ENCODE results near the gene CDHR1.

Gene CDHR1

DNA sequence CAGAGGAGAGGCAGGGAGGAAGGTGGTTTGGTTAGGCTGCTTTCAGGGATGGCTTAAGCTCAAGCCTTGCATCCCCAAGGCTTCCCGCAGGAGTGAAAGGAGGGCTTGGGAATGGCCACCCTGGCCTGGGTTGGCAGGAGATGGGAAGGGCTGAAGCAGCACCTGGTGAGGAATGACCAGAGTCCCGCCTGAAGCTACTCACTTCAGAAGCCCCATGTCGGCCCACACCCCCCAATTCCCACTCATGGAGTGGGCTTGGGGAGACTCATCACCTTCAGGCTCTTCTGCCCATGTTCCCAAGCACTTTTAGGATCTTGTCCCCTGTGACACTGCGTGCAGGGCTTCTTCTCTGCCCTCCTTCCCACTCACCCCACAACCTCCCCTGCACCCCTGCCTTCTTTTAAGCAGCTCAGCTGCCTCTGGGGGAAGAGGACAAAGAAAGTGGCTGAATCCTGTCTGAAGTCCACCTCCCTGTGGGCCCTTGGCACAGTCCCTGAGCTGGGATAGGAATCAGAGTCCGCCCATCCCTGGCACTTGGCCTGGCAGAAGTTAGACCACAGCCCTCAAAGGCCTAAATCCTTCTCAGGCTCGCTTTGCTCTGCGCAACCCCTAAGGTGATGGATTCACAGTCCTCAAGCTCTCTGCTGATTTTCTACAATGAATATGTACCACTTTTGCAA, 67.0 kb downstream of the CDHR1 start:
- no peak for DNase-seq (ENCODE audit: low read depth in 1 of 2, low spot score in 1 of 2)

DNA sequence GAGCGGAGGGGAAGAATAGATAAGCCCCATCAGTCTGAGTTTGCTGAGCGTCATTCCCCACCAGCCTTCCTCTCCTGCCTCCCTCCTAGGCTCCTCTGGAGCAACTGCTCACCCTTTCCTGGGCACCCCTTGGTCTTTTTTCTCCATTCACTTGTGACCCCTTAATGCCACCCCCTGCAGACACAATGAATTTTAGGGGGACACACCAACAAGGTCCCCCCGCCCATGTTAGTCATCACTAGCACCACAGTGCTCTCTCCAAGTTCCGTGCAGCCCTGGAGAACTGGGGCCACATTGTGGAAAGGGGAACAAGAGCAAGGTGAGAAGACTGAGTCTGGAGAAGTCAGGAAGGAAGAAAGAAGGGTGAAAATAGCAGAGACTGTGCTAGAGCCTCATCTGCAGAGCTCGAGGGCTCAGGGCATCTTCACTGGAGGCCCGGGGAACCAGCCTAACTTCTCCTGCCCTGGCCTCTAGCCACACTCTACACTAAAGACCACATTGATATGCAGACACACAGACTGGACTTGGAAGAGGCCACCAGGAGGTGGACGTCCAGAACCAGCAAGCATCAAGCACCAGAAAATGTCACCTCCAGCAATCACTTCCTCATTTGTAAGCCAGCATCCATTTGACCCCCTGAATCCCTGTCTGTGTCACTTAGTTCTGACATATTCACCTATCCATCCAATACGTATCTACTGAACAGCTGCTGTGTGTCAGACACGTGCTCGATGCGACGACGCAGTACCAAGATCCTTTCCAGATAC, 68.0 kb downstream of the CDHR1 start:
- no peak for DNase-seq (ENCODE audit: low read depth in 1 of 2, low spot score in 1 of 2)

DNA sequence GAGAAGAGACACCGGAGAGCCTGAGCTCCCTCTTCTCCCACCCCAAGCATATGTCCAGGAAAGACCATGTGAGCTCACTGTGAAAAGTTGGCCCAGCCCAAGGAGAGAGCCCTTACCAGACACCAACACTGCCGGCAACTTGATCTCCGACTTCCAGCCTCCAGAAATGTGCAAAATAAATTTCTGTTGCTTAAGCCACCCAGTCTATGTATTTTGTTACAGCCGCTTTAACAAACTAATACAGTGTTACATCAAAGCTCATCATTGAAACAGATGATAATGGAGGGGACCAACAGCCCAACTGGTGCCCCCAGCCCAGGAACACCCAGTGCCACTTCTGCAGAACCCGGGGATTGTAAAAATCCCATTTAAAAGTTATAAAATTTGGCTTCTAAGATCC, 69.4 kb downstream of the CDHR1 start:
- no peak for DNase-seq (ENCODE audit: low read depth in 1 of 2, low spot score in 1 of 2)

- DNase-seq (ENCODE audit: low read depth in 1 of 2, low spot score in 1 of 2), result peak; percentile 59 to 60
Observed at GRCh38 chr10:84264611-84265141, 70.3 kb downstream of the CDHR1 start.

GRCh38 chr10:84265418-84265817, 71.1 kb downstream of the CDHR1 start:
- no peak for DNase-seq (ENCODE audit: low read depth in 1 of 2, low spot score in 1 of 2)

DNA sequence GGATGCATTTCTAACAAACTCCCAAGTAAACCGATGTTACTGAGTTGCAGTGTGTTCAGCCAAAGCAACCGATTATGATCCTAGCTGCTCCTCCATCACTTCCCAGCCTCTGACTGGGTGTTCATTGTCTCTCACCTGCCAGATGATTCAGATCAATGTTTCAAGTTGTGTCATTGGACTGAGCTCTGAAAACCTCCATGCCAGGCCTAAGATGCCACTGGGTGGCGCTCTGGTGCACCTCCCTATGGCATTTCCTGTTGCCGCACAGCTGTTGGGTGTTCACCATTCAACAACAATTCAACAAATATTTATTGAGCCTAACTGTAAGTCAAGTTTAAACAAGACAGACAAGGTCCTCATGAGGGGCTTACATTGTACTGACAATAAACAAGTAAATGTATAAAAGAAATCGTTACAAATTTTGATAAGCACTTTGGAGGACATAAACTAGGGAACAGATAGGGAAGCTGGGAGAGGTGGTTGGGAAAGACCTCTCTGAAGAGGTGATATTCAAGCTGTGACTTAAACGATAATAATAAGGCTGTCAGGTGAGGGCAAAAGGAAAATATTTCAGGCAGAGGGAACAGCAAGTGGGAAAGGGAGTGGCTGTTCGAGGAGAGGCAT, 73.3 kb downstream of the CDHR1 start:
- DNase-seq (ENCODE audit: low read depth in 1 of 2, low spot score in 1 of 2), result peak; percentile 42 to 53

GRCh38 chr10:84269162-84269561, 74.8 kb downstream of the CDHR1 start:
- no peak for DNase-seq (ENCODE audit: low read depth in 1 of 2, low spot score in 1 of 2)

Data from activated CD4-positive, alpha-beta T cell treated with anti-CD3 and anti-CD28 coated beads, Interleukin-2, amount 50 U/mL, for 24 hours (primary cell).